Neural progenitor cell (in vitro differentiated cells): ENCODE results near the gene PPFIA2.

Experiments
- CTCF ChIP-seq: fragments of 200-600 bp; sonication (generic); IDR thresholded peaks from 2 replicates; pipeline ENCODE4 v1.5.1; 2017; ENCODE audit warnings: antibody characterized with exemption, mild to moderate bottlenecking
- EZH2 ChIP-seq: fragments of 200-600 bp; sonication (generic); IDR thresholded peaks from 2 replicates; pipeline ENCODE4 v1.6.1; 2017; ENCODE audit warnings: antibody characterized with exemption, mild to moderate bottlenecking, moderate library complexity
- EZH2phosphoT487 ChIP-seq: fragments of 200-600 bp; sonication (generic); IDR thresholded peaks from 2 replicates; pipeline ENCODE4 v1.6.1; 2017; ENCODE audit warnings: antibody characterized with exemption

- TF ChIP-seq CTCF = no peak
- TF ChIP-seq EZH2 = no peak
- no peak for TF ChIP-seq EZH2phosphoT487
Observed at GRCh38 chr12:81229759-81230158, 529.4 kb downstream of the PPFIA2 start.
